ENCODE results near the gene ZNF780A.
A peak's percentile ranks its signal among the peaks of the same experiment; 100 is the strongest.
"Not testable (repeated sequence)": the region's sequence is repeated elsewhere in the genome, so short reads cannot be mapped to it uniquely, and the experiment has no call there.

The ZNF780A gene

DNA sequence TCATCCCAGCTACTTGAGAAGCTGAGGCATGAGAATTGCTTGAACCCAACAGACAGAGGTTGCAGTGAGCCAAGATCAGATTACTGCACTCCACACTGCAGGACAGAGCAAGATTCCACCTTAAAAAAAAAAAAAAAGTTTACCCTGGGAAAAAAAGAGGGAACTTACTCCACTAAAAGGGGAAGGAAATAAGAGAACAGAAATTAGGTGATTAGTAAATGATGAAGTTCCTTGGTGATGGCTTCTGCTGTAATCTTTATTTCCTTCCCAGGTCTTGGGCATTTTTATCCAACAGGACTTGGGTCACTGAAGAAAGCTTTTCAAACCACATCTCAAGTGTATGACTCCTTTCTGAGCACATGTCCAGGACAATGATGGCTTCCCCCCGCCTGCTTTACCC, 9.3 kb downstream of the ZNF780A start:
- no peak for DNase-seq

GRCh38 chr19:40080289-40080688, 10.5 kb downstream of the ZNF780A start:
- DNase-seq = no peak

DNA sequence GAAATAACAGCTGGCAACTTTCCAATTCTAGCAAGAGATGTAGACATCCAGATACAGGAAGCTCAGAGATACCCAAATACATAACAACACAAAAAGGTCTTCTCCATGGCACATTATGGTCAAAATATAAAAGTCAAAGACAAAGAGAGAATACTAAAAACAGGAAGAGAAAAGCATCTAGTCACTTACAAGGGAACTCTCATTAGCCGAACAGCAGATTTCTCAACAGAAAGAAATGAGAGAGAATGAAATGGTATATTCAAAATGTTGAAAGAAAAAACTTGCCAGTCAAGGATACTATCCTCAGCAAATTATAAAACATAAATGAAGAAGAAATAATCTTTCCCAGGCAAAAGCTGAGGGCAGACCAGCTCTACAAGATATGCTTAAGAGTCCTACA, 12.4 kb downstream of the ZNF780A start:
- DNase-seq = no peak

- no peak for DNase-seq
Measured at GRCh38 chr19:40070058-40070457, 20.7 kb downstream of the ZNF780A start.

GRCh38 chr19:40059624-40060023, 31.1 kb downstream of the ZNF780A start:
- no peak for DNase-seq

DNA sequence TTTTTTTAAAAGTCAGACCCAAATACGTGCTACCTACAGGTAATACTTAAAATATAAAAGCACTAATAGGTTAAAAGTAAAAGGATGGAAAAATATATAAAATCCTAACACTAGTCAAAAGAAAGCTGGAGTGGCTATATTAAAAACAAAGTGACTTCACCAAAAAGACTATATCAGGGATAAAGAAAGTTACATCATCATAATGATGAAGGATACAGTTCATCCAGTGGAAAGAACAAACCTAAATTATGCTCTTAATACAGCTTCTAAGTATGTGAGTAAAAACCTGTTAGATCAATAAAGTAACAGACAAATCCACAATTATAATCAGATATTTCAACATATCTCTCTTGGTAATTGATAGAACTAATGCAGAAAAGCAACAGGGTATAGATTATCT, 33.6 kb downstream of the ZNF780A start:
- no peak for DNase-seq

DNA sequence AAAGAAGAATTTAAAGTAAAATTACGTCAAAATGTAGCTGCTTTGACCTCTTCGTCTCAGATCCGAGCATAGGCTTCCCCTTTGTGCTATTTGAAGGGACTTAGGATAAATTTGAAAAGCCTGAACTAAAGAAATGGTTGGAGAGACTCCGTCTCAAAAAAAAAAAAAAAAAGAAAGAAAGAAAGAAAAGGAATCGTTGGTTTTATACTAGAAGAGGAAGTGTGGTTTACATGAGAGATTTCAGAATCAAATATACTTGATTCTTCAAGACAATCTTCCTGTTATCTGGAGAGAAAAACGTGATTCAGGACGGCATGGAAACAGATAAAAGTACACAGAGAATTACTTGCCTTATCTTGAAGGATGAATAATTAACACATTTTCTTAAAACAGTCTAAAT, 34.2 kb downstream of the ZNF780A start:
- DNase-seq = no peak

- peak; percentile 62 for DNase-seq
Measured at GRCh38 chr19:40055832-40056504, 34.8 kb downstream of the ZNF780A start, which contains the start of gene ZNF780B. TSS of gene ZNF780B (minus strand) at chr19:40056231. CDS start at chr19:40050332, 5,899 bp downstream.

GRCh38 chr19:40055049-40055448, 35.7 kb downstream of the ZNF780A start:
- no peak for DNase-seq

- DNase-seq = no peak
Measured at GRCh38 chr19:40054632-40055031, 36.1 kb downstream of the ZNF780A start.

GRCh38 chr19:40053491-40053890, 37.3 kb downstream of the ZNF780A start:
- DNase-seq = no peak

GRCh38 chr19:40041718-40042117, 49.0 kb downstream of the ZNF780A start:
- not testable (repeated sequence) for DNase-seq

DNA sequence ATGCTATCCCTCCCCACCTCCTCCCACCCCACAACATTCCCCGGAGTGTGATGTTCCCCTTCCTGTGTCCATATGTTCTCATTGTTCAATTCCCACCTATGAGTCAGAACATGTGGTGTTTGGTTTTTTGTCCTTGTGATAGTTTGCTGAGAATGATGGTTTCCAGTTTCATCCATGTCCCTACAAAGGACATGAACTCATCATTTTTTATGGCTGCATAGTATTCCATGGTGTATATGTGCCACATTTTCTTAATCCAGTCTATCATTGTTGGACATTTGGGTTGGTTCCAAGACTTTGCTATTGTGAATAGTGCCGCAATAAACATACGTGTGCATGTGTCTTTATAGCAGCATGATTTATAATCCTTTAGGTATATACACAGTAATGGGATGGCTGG, 52.7 kb downstream of the ZNF780A start:
- not testable (repeated sequence) for DNase-seq

DNA sequence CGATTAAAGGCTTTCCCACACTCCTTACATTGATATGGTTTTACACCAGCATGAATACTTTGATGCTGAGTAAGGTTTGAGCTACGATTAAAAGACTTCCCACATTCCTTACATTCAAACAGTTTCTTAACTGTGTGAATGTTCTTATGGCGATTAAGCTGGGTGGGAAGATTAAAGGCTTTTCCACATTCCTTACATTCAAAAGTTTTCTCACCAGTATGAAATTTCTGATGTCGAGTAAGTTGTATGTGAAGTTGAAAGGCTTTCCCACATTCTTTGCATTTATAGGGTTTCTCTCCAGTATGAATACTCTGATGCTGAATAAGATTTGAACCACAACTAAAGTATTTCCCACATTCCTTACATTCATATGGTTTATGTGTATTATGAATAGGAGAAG, 54.7 kb downstream of the ZNF780A start:
- no peak for DNase-seq

DNA sequence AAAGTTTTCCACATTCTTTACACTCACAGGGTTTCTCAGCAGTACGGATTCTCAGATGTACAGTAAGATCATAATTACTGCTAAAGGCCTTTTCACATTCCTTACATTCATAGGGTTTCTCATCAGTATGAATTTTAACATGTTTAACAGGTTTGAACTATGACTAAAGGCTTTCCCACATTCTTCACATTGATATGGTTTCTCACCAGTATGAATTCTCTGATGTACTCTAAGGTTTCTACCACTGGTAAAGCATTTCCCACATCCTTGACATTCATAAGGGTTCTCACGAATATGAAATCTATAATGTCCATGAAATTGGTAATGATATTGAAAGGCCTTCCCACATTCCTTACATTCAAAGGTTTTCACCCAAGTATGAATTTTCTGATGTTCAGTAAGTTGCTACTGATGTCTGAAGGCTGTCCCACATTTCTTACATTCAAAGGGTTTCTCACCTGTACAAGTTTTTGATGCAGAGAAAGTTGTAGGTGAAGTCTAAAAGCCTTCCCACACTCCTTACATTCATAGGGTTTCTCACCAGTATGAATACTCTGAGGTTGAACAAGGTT, 56.7 kb downstream of the ZNF780A start:
- no peak for DNase-seq

GRCh38 chr19:40026597-40026970, 64.2 kb downstream of the ZNF780A start:
- no peak for DNase-seq

- no peak for DNase-seq
Measured at GRCh38 chr19:40025938-40026596, 64.7 kb downstream of the ZNF780A start.

GRCh38 chr19:40023969-40024368, 66.8 kb downstream of the ZNF780A start:
- no peak for DNase-seq

All from CD4-positive, alpha-beta T cell treated with Interleukin-12 subunit alpha and Interleukin-12 subunit beta, for 1 hour (primary cell).